Smooth muscle cell (in vitro differentiated cells): ENCODE measurements around the gene LYPLAL1. TPM values are rescaled to one million over a fixed set of nuclear protein-coding genes. Genes with fewer than 3 reads are reported as not detected.

ENCODE experiments used
- DNase-seq: peaks from one replicate; lab custom pipeline; 2025; ENCODE audit not compliant: unreplicated experiment; lab: John Stamatoyannopoulos, UW
- H2AFZ ChIP-seq: fragments of 200-600 bp; sonication (generic); 2 replicates; pipeline ENCODE4 v1.6.0; 2016; ENCODE audit warnings: antibody characterized with exemption, low read depth, mild to moderate bottlenecking
- H3F3A ChIP-seq: fragments of 200-600 bp; sonication (generic); 2 replicates; pipeline ENCODE4 v1.6.0; 2017; ENCODE audit warnings: antibody characterized with exemption, low read depth
- H3K27ac ChIP-seq: fragments of 200-600 bp; sonication (generic); 2 replicates; pipeline ENCODE4 v1.5.1; 2016; ENCODE audit warnings: low read depth, mild to moderate bottlenecking
- H3K27me3 ChIP-seq: fragments of 200-600 bp; sonication (generic); 2 replicates; pipeline ENCODE4 v1.6.1; 2016; ENCODE audit warnings: low read depth, mild to moderate bottlenecking
- H3K36me3 ChIP-seq: fragments of 200-600 bp; sonication (generic); 2 replicates; pipeline ENCODE4 v1.5.1; 2016; ENCODE audit warnings: low read depth
- H3K4me1 ChIP-seq: fragments of 200-600 bp; sonication (generic); 2 replicates; pipeline ENCODE4 v1.5.1; 2016; ENCODE audit warnings: low read depth
- H3K4me2 ChIP-seq: fragments of 200-600 bp; sonication (generic); 2 replicates; pipeline ENCODE4 v1.6.0; 2016; ENCODE audit warnings: mild to moderate bottlenecking
- H3K4me3 ChIP-seq: fragments of 200-600 bp; sonication (generic); 2 replicates; pipeline ENCODE4 v1.5.1; 2016; ENCODE audit warnings: mild to moderate bottlenecking
- H3K79me2 ChIP-seq: fragments of 200-600 bp; sonication (generic); 2 replicates; pipeline ENCODE4 v1.6.0; 2016; ENCODE audit warnings: low read depth, mild to moderate bottlenecking
- H3K9ac ChIP-seq: fragments of 200-600 bp; sonication (generic); 2 replicates; pipeline ENCODE4 v1.6.0; 2016; ENCODE audit warnings: low read depth
- H3K9me3 ChIP-seq: fragments of 200-600 bp; sonication (generic); replicated peaks from 2 replicates; pipeline ENCODE4 v1.5.1; 2016; ENCODE audit warnings: low read depth
- H4K20me1 ChIP-seq: fragments of 200-600 bp; sonication (generic); 2 replicates; pipeline ENCODE4 v1.6.0; 2016; ENCODE audit warnings: low read depth
- WGBS: methylation state at CpG from one replicate; pipeline ENCODE4 v1.1.7; 2016; ENCODE audit warnings: low lambda C conversion rate; 5-methylcytosine and 5-hydroxymethylcytosine counted together
- polyA plus RNA-seq: library from polyadenylated mRNA; unstranded; fragments of >200 nt; fragmentation: Nextera tagmentation; extraction: Ambion mirVana; gene quantifications from 2 replicates; pipeline ENCODE4 v1.2.1, GENCODE V29; 2016
- total RNA-seq: library from RNA; depleted of rRNA; stranded (reverse); fragments of >200 nt; gene quantifications from 2 replicates; pipeline ENCODE4 v1.2.3, GENCODE V29; 2014
- TF ChIP-seq, protein P1 (sequence below): fragments of 200-600 bp; sonication (generic); IDR thresholded peaks from 2 replicates; pipeline ENCODE4 v1.5.1; 2017; ENCODE audit warnings: borderline replicate concordance, mild to moderate bottlenecking, antibody characterized with exemption; ENCODE audit not compliant: insufficient read depth, poor library complexity, severe bottlenecking

The LYPLAL1 gene
- total and polyA plus RNA-seq, 2 experiments from 2014 or later: 18.2 to 18.7 TPM

DNA sequence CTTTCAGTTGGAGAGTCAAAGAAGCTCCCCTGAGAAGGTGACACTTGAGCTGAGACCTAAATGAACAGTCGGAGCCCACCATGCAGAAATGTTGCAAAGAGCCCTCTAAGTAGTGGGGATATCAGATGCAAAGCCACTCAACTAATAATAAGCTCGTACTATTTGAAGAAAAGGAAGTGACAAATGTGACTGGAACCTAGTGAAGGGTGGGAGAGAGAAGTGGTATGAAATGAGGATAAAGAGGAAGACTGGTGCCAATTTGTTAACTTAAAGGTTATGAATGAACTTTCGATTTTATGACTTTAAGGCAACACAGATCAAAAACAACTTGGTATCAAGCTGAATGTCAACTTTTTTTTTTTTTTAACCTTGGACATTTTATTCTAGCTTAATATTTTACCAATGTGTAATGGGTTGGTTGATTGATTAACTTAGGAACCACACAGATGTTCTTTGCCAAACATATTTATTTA lies 14.7 kb downstream of the LYPLAL1 start:
- no peak overlapping the region for H3K4me3 ChIP-seq
- TF ChIP-seq, protein P1, sequence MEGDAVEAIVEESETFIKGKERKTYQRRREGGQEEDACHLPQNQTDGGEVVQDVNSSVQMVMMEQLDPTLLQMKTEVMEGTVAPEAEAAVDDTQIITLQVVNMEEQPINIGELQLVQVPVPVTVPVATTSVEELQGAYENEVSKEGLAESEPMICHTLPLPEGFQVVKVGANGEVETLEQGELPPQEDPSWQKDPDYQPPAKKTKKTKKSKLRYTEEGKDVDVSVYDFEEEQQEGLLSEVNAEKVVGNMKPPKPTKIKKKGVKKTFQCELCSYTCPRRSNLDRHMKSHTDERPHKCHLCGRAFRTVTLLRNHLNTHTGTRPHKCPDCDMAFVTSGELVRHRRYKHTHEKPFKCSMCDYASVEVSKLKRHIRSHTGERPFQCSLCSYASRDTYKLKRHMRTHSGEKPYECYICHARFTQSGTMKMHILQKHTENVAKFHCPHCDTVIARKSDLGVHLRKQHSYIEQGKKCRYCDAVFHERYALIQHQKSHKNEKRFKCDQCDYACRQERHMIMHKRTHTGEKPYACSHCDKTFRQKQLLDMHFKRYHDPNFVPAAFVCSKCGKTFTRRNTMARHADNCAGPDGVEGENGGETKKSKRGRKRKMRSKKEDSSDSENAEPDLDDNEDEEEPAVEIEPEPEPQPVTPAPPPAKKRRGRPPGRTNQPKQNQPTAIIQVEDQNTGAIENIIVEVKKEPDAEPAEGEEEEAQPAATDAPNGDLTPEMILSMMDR: no peak
- H3K4me1 ChIP-seq: peaks cover 19% of the 10 kb centered on the region
- H3K27ac ChIP-seq: peak overlapping the region; percentile 84
- H3K9ac ChIP-seq: no peak overlapping the region
- peak overlapping the region; percentile 78 for H3K4me2 ChIP-seq
- H3K79me2 ChIP-seq: peaks cover 28% of the 10 kb centered on the region
- no peaks in the 10 kb centered on the region for H3K9me3 ChIP-seq
- no peaks in the 10 kb centered on the region for H3K36me3 ChIP-seq
- H4K20me1 ChIP-seq: no peaks in the 10 kb centered on the region
- WGBS: 52% methylated on average over 3 of the region's 3 CpGs
- peak overlapping the region; percentile 44 for H2AFZ ChIP-seq
- H3F3A ChIP-seq: no peaks in the 10 kb centered on the region
- no peaks in the 10 kb centered on the region for H3K27me3 ChIP-seq
- no peak for DNase-seq

DNA sequence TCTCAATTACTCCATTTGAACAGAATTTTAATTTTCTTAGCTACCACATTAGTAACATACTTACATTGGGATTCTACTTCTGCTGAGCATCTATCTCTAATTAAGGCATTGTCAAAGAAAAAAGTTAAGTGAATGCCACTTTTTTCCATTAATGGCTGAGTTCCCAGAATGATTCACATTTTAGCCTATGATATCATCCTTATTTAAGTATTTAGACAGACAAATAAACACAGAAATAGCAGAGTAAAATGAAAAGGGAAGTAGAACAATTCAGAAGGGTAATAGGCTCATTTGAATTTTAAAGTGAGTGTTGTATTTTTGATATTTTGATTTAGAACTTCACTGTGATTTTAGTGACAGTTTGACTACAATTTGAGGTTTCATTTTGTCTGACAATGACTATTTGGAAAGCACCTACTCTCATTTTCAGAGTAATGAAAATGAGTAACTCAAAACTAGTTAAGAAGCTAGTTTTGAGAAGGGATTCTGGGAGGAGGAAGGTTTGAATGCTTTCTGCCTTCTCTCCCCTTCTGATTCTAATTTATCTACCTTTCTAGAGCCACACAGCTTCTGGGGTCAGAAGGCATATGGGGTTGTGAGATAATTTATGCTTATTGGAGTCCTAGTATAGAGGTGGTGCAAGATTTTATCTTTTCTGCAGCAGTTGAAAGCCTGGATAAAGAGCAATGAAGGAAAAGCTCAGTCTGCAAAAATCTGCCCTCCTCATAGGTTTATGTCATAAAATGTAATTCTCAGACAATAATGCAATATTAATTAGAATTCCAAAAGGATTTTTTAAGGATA lies 15.5 kb downstream of the LYPLAL1 start:
- Histone ChIP-seq H3K27ac (peak overlapping the region; percentile 84), H3K79me2 (peaks cover 23% of the 10 kb centered on the region), H3K9me3 (no peaks in the 10 kb centered on the region), H3K4me1 (peaks cover 19% of the 10 kb centered on the region), H2AFZ (peak overlapping the region; percentile 67), H3F3A (no peaks in the 10 kb centered on the region), H3K36me3 (no peaks in the 10 kb centered on the region), H3K4me3 (peak overlapping the region; percentile 18), H3K9ac (peak overlapping the region; percentile 29), H3K4me2 (peak overlapping the region; percentile 78), H3K27me3 (no peaks in the 10 kb centered on the region), H4K20me1 (no peaks in the 10 kb centered on the region)
- TF ChIP-seq, protein P1: no peak
- no peak for DNase-seq

DNA sequence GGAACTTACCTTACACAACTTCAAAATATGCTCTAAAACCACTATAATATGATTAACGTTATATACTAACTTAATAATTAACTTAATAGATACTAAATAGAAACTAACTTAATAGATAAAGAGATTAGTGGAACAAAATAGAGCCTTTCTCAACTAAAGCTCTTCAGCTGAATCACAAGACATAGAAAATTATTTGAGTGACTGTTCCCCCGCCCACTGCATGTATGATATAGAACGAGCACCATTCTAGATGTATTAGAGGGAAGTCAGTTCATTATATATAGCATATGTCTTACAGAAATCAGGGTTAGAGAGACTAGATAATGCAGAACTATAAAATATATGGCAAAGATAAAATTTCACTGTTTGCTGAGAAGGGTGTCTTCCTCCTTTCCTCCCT lies 16.3 kb downstream of the LYPLAL1 start:
- TF ChIP-seq, protein P1: no peak
- no peaks in the 10 kb centered on the region for H3K9me3 ChIP-seq

More for the DNA sequence above, 16.3 kb downstream of the LYPLAL1 start:
- Histone ChIP-seq H2AFZ (no peak overlapping the region), H3K4me2 (no peak overlapping the region), H3F3A (no peaks in the 10 kb centered on the region), H3K9ac (no peak overlapping the region), H3K4me3 (no peak overlapping the region), H3K4me1 (peaks cover 19% of the 10 kb centered on the region), H3K36me3 (no peaks in the 10 kb centered on the region), H3K79me2 (peaks cover 19% of the 10 kb centered on the region), H4K20me1 (no peaks in the 10 kb centered on the region), H3K27me3 (no peaks in the 10 kb centered on the region), H3K27ac (no peak overlapping the region)
- no peak for DNase-seq
- 85% methylated on average over 3 of the region's 3 CpGs for WGBS
